ENCODE measurements around the gene CRACR2B. TPM values are rescaled to one million over a fixed set of nuclear protein-coding genes. Genes with fewer than 3 reads are reported as not detected.

Gene CRACR2B
- total and polyA plus RNA-seq, 2 of the 13 experiments (the other 11 are each of a cell fraction or from before 2014, with no cell fraction given): 14.9 to 21.0 TPM

DNA sequence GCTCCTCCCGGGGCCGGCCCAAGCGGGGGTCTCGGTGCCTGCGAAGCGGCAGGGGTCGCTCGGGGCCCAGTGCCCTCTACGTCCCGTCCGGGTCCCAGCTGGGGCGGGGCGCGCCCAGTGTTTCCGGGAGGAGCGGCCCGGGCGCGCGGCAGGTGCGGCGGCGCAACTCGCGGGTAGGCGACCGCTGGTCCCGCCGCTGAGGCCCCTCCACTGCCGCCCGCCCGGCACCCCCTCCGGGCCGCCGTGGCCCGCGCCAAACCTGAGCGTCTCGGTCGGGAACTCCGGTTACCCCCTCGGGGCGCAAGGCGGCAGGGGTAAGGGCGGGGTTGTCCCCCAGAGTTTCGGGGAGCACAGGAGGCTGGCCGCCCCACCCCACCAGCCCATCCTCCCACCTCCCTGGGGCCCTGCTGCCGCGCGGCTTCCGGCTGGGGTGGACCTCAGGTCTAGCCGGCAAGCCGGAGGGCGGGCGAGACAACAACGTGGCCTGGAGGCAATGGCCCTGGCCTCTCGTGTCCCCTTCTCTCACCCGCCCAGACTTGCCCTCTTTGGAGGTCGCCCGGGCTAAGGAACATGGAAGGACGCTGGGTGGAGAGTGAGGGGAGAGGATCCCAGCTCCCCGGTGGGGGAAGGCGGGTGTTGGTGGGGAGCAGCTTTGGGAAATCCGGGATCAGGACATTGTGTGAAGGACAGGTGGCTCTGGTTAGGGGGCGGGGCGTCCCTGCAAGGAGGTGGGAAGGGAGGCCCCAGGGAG, 398 bp upstream of the CRACR2B start (continued):
- TF ChIP-seq SPEN (CRISPR knock-in tag; IDR thresholded peaks at IDR 0.05; ENCODE audit: low read depth): peak; percentile 35; the same call in 1 of the 2 replicates
- TF ChIP-seq, protein P1, sequence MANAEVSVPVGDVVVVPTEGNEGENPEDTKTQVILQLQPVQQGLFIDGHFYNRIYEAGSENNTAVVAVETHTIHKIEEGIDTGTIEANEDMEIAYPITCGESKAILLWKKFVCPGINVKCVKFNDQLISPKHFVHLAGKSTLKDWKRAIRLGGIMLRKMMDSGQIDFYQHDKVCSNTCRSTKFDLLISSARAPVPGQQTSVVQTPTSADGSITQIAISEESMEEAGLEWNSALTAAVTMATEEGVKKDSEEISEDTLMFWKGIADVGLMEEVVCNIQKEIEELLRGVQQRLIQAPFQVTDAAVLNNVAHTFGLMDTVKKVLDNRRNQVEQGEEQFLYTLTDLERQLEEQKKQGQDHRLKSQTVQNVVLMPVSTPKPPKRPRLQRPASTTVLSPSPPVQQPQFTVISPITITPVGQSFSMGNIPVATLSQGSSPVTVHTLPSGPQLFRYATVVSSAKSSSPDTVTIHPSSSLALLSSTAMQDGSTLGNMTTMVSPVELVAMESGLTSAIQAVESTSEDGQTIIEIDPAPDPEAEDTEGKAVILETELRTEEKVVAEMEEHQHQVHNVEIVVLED (CRISPR knock-in tag; IDR thresholded peaks at IDR 0.05; ENCODE audit: borderline replicate concordance): 0 out of 2 replicates have a peak, but pooled peaks have one; percentile 11
- TF ChIP-seq SAP130 (CRISPR knock-in tag; IDR thresholded peaks at IDR 0.05; ENCODE audit: low read depth): peak; percentile 89
- TF ChIP-seq ZBTB7A (CRISPR knock-in tag; IDR thresholded peaks at IDR 0.05): peak; percentile 79; the same call in 1 of the 2 replicates
- peak; percentile 72; the same call in 1 of the 2 replicates for TF ChIP-seq IRX3 (CRISPR knock-in tag; IDR thresholded peaks at IDR 0.05; ENCODE audit: borderline replicate concordance, low read depth)
- no peak for TF ChIP-seq MAFF (IDR thresholded peaks at IDR 0.05; ENCODE audit: low read depth, low read length)
- TF ChIP-seq, protein P2, sequence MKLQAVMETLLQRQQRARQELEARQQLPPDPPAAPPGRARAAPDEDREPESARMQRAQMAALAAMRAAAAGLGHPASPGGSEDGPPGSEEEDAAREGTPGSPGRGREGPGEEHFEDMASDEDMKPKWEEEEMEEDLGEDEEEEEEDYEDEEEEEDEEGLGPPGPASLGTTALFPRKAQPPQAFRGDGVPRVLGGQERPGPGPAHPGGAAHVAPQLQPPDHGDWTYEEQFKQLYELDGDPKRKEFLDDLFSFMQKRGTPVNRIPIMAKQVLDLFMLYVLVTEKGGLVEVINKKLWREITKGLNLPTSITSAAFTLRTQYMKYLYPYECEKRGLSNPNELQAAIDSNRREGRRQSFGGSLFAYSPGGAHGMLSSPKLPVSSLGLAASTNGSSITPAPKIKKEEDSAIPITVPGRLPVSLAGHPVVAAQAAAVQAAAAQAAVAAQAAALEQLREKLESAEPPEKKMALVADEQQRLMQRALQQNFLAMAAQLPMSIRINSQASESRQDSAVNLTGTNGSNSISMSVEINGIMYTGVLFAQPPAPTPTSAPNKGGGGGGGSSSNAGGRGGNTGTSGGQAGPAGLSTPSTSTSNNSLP (IDR thresholded peaks at IDR 0.05; ENCODE audit: low read depth, low read length): no peak
- TF ChIP-seq, protein P3, sequence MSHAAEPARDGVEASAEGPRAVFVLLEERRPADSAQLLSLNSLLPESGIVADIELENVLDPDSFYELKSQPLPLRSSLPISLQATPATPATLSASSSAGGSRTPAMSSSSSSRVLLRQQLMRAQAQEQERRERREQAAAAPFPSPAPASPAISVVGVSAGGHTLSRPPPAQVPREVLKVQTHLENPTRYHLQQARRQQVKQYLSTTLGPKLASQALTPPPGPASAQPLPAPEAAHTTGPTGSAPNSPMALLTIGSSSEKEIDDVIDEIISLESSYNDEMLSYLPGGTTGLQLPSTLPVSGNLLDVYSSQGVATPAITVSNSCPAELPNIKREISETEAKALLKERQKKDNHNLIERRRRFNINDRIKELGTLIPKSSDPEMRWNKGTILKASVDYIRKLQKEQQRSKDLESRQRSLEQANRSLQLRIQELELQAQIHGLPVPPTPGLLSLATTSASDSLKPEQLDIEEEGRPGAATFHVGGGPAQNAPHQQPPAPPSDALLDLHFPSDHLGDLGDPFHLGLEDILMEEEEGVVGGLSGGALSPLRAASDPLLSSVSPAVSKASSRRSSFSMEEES (CRISPR knock-in tag; IDR thresholded peaks at IDR 0.05): 0 out of 2 replicates have a peak, but pooled peaks have one; percentile 26
- TF ChIP-seq ZNF746 (CRISPR knock-in tag; IDR thresholded peaks at IDR 0.05): peak; percentile 98
- peak; percentile 70; the same call in 1 of the 2 replicates for TF ChIP-seq ARHGAP35 (CRISPR knock-in tag; IDR thresholded peaks at IDR 0.05; ENCODE audit: borderline replicate concordance)
- TF ChIP-seq ZEB1 (IDR thresholded peaks at IDR 0.05; ENCODE audit: insufficient replicate concordance, low read depth): no peak
- no peak for TF ChIP-seq ZSCAN30 (CRISPR knock-in tag; IDR thresholded peaks at IDR 0.05)
- TF ChIP-seq DPF2 (CRISPR knock-in tag; IDR thresholded peaks at IDR 0.05; ENCODE audit: borderline replicate concordance, low read depth): no peak
- TF ChIP-seq, protein P4, sequence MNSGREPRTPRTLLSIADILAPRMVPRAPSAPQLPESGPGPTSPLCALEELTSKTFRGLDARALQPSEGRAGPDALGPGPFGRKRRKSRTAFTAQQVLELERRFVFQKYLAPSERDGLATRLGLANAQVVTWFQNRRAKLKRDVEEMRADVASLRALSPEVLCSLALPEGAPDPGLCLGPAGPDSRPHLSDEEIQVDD (CRISPR knock-in tag; IDR thresholded peaks at IDR 0.05; ENCODE audit: borderline replicate concordance): peak; percentile 77; the same call in 1 of the 2 replicates
- TF ChIP-seq AGO2 (optimal IDR thresholded peaks at IDR 0.05; ENCODE audit: low read depth, low read length): peak; percentile 43
- peak; percentile 50; the same call in 1 of the 2 replicates for TF ChIP-seq ZNF891 (CRISPR knock-in tag; IDR thresholded peaks at IDR 0.05)
- TF ChIP-seq MTA1 (CRISPR knock-in tag; IDR thresholded peaks at IDR 0.05; ENCODE audit: borderline replicate concordance): peak; percentile 63; the same call in 1 of the 2 replicates
- TF ChIP-seq XRCC5 (optimal IDR thresholded peaks at IDR 0.05; ENCODE audit: low read length): no peak
- TF ChIP-seq, protein P5, sequence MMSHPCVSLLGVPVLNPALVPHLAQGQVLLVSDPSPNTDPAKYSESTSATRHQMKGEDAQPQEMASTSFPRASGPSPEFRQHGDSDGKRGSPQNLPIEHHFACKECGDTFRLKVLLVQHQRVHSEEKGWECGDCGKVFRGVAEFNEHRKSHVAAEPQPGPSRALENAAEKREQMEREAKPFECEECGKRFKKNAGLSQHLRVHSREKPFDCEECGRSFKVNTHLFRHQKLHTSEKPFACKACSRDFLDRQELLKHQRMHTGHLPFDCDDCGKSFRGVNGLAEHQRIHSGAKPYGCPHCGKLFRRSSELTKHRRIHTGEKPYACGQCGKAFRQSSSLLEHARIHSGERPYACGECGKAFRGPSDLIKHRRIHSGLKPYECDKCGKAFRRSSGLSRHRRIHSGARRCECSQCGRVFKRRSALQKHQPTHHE (CRISPR knock-in tag; IDR thresholded peaks at IDR 0.05; ENCODE audit: borderline replicate concordance): 0 out of 2 replicates have a peak, but pooled peaks have one; percentile 67
- peak; percentile 76 for TF ChIP-seq KDM2A (CRISPR knock-in tag; IDR thresholded peaks at IDR 0.05; ENCODE audit: borderline replicate concordance, low read depth)
- peak; percentile 48 for TF ChIP-seq CCAR2 (optimal IDR thresholded peaks at IDR 0.05; ENCODE audit: low read depth, low read length)

All from HepG2 (cell line).